Measurements from ENCODE around the gene CCDC63. TPM values are rescaled to one million over a fixed set of nuclear protein-coding genes. Genes with fewer than 3 reads are reported as not detected.
A peak's percentile ranks its signal among the peaks of the same experiment; 100 is the strongest.

The CCDC63 gene
- total RNA-seq, 1 donor from 2014 or later = not detected

DNA sequence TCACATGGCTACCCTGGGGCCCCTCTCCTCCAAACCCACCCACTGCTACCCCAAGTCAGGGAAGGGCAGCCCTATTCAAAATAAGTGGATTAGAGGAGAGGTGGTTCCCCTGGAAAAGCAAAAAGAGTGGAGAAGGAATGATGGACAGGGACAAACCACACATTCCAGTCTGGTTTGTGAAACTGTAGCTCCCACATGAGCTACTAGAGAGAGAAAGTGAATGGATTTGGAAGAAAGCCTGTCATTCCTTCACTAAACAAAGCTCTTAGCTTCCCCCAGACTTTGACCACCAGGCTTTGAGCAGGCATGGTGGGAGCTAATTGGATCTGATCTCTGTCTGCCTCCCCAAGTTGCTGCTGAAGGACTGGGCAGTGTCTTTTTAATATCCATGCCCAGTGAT is 28.0 kb downstream of the CCDC63 start:
- Histone ChIP-seq H3K9me3 (no peaks in the 10 kb centered on the region), H3K36me3 (no peaks in the 10 kb centered on the region), H3K27me3 (ENCODE audit: low read depth) (no peaks in the 10 kb centered on the region), H3K27ac (no peak overlapping the region), H3K4me1 (no peaks in the 10 kb centered on the region), H3K4me3 (no peak overlapping the region)
- DNase-seq (no peak), ATAC-seq (no peak)
- TF ChIP-seq, protein P1, sequence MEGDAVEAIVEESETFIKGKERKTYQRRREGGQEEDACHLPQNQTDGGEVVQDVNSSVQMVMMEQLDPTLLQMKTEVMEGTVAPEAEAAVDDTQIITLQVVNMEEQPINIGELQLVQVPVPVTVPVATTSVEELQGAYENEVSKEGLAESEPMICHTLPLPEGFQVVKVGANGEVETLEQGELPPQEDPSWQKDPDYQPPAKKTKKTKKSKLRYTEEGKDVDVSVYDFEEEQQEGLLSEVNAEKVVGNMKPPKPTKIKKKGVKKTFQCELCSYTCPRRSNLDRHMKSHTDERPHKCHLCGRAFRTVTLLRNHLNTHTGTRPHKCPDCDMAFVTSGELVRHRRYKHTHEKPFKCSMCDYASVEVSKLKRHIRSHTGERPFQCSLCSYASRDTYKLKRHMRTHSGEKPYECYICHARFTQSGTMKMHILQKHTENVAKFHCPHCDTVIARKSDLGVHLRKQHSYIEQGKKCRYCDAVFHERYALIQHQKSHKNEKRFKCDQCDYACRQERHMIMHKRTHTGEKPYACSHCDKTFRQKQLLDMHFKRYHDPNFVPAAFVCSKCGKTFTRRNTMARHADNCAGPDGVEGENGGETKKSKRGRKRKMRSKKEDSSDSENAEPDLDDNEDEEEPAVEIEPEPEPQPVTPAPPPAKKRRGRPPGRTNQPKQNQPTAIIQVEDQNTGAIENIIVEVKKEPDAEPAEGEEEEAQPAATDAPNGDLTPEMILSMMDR (IDR thresholded peaks at IDR 0.05) = no peak
- intact Hi-C loops (cut with DNase I) = no loop called here

DNA sequence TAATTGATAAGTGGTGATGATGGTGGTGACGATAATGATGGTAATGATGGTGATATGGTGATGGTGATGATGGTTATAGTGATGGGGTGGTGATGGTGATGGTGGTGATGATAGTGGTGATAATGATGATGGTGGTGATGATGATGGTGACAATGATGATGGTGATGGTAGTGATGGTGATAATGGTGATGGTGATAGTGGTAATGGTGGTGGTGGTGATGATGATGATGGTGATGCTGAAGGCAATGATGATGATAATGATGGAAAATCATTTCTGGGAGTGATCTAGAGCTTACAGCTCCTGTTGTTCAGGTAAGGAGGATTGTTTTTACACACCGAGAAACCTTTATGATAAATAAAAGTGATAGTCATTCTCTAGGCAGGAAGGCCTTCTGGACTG is 33.9 kb downstream of the CCDC63 start:
- no peaks in the 10 kb centered on the region for H3K36me3 ChIP-seq
- no peak overlapping the region for H3K27ac ChIP-seq
- ATAC-seq = no peak
- H3K4me3 ChIP-seq = no peak overlapping the region
- TF ChIP-seq, protein P1 (IDR thresholded peaks at IDR 0.05) = no peak
- DNase-seq = no peak
- intact Hi-C loops (cut with DNase I) = no loop called here
- no peaks in the 10 kb centered on the region for H3K27me3 ChIP-seq (ENCODE audit: low read depth)
- H3K4me1 ChIP-seq = no peaks in the 10 kb centered on the region
- no peaks in the 10 kb centered on the region for H3K9me3 ChIP-seq

DNA sequence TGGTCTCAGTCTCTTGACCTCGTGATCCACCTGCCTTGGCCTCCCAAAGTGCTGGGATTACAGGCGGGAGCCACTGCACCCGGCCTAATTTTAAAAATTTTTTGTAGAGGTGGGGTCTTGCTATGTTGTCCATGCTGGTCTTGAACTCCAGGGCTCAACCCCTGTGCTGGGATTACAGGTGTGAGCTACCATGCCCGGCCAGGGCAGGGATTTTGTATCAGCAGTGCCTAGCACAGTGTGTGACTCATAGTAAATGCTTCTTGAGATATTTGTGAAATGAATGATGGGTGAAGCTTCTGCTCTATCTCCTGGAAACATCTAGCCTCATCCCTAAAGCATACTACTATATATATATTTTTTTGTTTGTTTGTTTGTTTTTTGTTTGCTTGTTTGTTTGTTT is 36.5 kb downstream of the CCDC63 start:
- intact Hi-C loops (cut with DNase I) = no loop called here
- DNase-seq = no peak
- ATAC-seq = no peak
- H3K4me3 ChIP-seq = no peak overlapping the region
- no peaks in the 10 kb centered on the region for H3K4me1 ChIP-seq
- no peak overlapping the region for H3K27ac ChIP-seq
- no peaks in the 10 kb centered on the region for H3K9me3 ChIP-seq
- H3K27me3 ChIP-seq (ENCODE audit: low read depth) = no peaks in the 10 kb centered on the region
- H3K36me3 ChIP-seq = no peaks in the 10 kb centered on the region
- TF ChIP-seq, protein P1 (IDR thresholded peaks at IDR 0.05) = no peak

DNA sequence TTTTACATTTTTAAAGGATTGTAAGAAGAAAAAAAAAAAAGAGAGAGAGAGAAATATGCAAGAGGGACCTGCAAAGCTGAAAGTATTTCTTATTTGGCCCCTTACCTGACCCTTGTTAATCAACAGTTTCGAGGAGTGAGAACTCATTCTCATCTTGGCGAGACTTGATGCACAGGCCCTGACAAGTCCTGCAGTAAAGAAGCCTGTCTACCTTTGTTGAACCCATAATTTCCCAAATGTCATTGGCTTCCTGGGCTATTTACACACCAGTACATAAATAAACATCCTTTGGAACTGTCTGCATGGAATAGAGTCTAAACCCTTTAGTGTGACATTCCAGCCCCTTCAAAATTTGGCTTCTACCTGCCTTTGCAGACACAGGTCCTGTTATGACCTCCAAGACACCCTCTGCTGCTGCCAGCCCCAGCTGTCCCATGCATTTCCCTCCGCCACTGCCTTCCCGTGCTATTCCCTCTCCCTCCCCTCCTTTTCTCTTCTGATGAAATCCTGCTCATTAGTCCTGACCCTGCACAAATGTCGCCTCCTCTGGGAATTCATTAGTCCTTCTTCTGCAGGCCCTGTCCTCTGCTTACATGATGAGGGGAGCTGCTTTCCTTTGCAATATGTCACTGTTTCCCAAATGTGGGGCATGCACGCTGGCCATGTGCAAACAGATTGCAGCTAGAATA is 38.5 kb downstream of the CCDC63 start:
- TF ChIP-seq, protein P1 (IDR thresholded peaks at IDR 0.05) = no peak
- intact Hi-C loops (cut with DNase I) = no loop called here
- no peak for DNase-seq

DNA sequence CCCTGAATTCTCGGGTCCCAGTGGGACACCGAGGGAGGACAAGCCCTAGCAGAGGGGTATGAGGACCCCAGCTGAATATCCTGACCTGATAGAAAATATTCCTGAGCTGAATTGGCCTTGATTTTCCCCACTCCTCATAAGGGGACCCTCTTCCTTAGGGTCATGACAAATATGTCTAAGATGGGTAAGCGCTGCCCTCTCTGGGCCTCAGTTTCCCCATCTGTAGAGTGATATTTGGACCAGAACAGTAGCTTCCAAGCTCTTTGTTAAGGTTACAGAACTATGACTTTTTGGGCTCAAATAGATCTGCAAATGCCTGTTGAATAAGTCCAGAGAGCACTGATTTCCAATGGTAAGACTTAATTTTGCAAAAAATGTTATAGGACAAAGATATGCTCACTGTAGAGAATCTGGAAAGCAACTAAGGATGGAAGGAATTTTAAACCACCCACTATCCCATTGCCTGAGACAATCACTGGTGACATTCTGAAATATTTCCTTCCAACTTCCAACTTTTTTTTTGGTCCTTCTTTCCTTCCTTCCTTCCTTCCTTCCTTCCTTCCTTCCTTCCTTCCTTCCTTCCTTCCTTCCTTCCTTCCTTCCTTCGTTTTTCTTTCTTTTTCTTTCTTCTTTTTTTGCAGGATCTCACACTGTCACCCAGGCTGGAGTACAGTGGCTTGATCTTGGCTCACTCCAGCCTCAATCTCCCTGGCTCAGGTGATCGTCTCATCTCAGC is 41.6 kb downstream of the CCDC63 start:
- Histone ChIP-seq H3K4me3 (peak overlapping the region; percentile 59), H3K36me3 (no peaks in the 10 kb centered on the region), H3K9me3 (no peaks in the 10 kb centered on the region), H3K27ac (peak overlapping the region; percentile 56), H3K27me3 (ENCODE audit: low read depth) (no peaks in the 10 kb centered on the region), H3K4me1 (no peaks in the 10 kb centered on the region)
- ATAC-seq (no peak), DNase-seq (no peak)
- intact Hi-C loops (cut with DNase I) = no loop called here
- TF ChIP-seq, protein P1 (IDR thresholded peaks at IDR 0.05) = no peak

More for the DNA sequence above, 38.5 kb downstream of the CCDC63 start:
- H3K9me3 ChIP-seq = no peaks in the 10 kb centered on the region
- no peaks in the 10 kb centered on the region for H3K36me3 ChIP-seq
- no peak overlapping the region for H3K27ac ChIP-seq
- no peaks in the 10 kb centered on the region for H3K27me3 ChIP-seq (ENCODE audit: low read depth)
- no peaks in the 10 kb centered on the region for H3K4me1 ChIP-seq
- ATAC-seq = no peak
- H3K4me3 ChIP-seq = no peak overlapping the region

All from lower lobe of right lung (tissue), 2 donors.